GM21723 (cell line): ENCODE results near the gene HERC3.

ENCODE experiments used
- ATAC-seq: cut with Tn5 transposase; IDR thresholded peaks from one replicate; pipeline ENCODE4 v1.9.1; 2021; ENCODE audit warnings: mild to moderate bottlenecking, moderate library complexity; ENCODE audit not compliant: unreplicated experiment

The HERC3 gene

DNA sequence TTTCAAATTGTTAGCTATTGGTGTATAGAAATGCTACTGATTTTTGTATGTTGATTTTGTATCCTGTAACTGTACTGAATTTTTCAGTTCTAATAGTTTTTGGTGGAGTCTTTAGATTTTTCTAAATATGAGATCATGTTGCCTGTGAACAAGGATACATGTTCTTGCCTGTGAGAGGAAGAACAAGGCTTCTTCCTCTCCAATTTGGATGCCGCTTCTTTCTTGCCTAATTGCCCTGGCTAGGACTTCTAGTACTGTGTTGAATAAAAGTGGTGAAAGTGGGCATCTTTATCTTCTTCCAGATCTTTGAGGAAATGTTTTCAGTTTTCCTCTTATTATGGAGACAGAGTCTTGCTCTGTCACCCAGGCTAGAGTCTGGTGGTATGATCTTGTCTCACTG, 121.5 kb downstream of the HERC3 start:
- no peak for ATAC-seq

DNA sequence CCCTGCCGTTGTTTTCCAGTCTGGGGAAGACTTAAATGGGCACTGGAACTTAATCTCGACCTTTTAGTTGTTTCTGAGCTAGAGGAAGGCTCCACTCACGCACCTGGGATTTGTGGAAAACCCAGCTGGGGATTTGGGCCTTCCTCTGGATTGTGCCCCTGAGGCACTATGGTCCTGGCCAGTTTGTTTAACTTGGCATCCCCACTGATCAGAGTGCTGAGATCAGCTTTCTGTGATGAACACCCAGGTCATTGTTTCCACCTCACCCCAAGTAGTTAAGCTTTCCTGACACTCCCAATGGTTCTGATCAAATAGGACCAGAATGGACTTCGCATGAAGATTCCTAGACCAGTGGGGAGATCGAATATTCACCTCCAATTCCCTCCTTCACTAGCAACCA, 125.8 kb downstream of the HERC3 start:
- ATAC-seq: no peak

DNA sequence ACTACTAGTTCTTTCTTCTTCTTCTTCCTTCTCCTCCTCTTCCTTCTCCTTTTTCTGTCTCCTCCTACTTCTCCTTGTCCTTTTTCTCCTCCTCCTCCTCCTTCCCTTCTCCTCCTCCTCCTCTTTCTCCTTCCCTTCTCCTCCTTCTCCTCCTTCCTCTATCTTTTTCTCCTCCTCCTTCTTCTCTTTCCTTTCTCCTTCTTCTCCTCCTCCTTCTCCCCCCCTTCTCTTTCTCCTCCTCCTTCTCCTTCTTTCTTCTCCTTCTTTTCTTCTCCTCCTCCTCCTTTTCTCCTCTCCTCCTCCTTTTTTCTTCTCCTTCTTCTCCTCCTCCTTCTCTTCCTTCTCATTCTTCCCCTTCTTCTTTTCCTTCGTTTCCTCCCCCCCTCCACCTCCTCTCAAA, 127.1 kb downstream of the HERC3 start:
- ATAC-seq: no peak

DNA sequence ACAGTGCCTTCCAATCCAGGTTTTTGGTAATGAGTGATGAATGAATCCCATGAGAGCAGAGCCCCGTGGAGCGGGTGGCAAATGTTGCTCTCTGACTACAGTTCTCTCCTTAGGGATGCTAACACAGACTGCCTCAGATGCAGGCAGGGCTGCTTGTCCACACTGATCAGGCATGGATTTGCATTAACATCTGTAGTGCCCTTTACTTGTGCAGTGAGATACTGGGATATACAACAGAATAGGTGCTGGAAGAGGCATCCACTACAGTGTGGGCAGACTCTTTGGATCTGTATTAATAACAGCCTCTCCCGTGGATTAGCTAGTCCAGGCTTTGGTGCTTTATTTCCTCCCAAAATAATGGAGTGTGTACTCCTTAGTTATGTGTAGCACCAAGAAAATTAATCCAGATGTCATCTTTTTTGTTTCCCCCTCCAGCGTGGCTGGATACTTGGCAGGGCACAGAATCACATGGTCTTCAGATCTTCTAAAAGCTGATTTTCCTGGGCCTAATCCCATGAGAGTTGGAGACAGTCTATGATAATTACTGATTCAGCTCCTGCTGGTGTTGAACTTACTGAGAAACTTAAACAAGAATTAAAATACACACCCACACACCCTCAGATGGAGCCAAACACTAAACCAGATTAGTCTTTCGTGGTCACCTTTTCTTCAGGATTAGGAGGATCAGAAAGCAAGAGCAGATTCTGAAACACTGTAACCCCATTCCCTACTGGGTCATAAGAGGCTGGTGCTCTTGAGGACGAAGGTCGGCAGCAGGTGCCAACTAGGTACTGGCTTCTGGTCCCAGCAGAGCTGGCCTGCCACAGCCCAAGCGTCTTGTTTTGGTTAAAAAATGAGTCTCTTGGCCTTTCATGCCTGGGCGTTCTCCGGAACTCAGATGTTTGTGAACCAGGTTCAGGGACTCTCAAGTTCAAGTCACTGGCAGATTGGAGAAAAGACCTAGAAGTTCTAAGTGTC, 128.5 kb downstream of the HERC3 start:
- no peak for ATAC-seq

DNA sequence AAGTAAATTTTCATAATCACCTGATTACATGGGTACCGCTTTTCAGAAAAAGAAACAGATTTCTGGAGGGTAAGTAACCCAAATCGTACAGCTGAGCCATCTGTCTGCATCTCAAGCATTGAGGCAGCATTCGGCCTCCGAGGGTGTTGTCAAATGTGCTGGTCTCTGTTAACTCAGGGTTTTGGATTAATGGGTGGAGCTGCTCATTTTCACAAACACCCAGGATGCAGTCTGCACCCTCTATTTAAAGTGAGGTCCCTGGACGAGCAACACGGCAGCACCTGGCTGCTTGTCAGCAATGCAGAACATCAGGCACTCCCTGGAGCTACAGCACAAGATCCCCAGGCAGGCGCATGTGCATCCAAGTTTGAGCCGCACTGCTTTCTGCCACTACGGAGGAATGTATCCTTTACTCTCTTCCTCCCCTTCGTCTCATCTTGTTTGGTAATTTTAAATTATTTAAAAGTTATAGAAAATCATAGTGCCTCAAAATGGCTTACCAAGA, 130.0 kb downstream of the HERC3 start:
- no peak for ATAC-seq

DNA sequence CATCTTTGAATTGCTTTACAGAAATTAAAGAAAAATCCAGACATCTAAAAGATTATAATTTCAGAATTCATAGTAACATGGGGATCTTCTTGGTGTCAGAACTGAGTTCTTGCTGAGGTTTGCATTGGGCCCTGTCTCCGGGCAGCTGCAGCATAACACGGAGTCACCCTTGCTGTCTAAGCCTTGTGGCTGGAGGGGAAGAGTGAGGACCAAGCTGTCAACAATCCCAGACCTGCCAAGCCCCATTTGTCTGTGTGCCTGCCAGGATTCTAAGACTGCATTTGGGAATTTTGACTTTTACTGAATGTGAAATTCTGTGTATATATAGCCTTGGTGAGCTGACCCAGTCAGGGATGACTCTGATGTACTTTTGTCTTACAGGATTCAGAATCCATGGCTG, 130.5 kb downstream of the HERC3 start:
- no peak for ATAC-seq

DNA sequence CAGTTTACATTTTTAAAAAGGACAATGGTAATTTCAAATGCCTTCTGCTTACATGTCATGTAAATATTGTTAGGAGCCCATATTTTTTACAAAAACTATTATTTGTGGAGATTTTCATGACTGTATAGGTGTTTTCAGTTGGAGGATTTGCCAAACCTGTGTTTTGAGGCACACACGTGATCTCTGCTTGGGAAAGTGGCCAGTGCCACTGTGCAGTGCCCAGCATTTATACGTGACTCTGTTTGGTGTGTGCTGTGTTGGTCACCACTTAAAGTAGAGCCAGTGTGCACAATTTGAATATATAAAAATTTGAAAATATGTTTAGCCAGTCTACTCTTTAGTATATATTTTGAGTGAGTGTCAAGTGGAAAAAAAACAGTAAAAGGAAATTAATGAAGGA, 132.1 kb downstream of the HERC3 start:
- no peak for ATAC-seq

DNA sequence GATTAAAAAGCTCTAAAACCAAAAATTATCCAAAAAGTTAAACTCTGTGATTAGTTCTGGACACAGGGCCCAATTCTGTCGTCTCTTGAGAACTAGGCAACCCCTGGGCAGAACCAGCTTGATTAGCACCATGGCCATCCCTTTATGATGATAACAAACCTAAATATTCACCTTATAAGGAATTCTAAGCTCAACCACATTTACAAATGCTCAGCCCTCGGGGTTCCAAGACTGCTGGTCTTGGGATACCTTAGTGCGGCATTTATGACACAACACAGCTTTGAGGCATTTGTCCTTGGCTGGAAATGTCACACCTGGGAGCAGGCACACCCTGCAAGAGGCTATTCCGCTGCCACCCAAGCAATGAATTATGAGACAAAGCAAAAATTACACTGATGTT, 132.9 kb downstream of the HERC3 start:
- no peak for ATAC-seq

DNA sequence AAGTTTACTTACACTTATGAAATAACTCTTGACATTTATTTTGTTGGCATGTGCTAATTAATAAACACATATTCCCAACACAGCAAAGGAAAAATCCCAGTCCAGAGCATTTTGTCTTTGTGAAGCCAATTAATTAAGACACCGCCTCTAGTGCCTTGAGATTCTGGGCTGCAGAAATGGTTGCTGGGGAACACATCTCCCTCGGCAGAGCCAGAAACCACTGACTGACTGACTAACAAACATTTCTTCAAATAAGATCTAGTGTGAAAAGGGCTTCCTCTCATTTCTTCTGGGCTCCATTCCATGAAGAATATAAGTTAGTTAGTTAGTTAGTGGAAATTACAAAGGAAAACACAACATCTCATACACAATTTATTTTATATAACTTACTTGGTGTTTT, 133.7 kb downstream of the HERC3 start:
- ATAC-seq: no peak

DNA sequence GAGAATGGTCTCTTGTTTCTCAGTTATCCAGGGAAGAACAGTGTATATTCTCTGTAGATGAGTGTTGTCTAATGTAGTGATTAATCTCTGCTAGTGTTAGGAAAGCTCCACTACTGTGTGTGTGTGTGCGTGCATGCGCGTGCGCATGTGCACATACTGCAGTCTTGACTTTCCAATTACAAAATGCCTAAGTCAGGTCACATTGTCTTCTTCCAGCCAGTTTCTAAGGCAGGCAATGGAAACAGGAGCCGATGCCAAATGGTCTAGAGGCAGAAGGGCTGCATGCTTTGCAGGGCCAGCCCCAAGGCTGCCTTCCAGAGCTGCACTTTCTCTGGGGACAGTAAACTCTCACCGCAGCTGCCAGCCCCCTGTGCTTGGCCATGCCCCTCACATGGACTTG, 135.9 kb downstream of the HERC3 start:
- ATAC-seq: no peak

DNA sequence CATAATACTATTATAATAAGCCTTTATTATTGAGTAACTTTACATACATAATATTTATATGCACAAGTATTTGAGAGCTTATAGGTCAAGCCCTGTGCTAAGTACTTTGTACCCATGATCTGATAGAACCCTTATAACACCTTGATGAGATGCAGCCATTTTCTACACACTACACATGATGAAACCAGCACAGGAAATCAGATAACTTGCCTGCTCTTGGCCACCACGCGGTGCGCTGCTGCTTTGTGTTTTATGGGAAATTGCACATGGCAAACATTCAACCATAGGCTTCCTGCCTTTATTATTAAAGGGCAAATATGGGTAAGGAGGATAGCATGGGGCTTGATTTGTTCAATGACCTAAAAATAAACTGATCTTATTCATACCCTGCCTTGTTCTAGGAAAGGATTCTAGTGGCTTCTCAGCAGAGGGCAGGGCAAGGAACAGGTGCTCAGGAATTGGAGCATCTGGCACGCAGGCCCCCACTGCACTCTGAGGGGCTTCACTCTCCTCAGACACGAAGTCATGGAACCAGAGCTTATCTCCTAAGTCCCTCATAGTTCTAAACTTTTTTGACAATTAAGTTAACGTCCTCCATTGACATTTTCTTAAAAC, 137.0 kb downstream of the HERC3 start:
- no peak for ATAC-seq

DNA sequence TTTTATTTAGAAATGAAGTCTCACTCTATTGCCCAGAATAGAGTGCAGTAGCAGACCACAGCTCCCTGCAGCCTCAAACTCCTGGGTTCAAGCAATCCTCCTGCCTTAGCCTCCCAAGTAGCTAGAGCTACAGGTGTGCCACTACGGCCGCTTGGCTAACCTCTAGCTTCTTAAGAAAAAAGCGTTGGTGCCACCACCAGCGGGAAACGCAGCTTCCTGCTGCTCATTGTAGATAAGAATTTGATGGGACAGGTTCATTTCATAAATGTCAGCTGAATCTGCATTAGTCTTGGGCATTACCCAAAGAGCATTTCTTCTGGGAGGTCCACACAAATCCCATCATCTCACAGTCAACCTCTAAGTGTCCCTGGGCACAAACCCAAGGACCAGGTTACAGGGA, 138.5 kb downstream of the HERC3 start:
- no peak for ATAC-seq

DNA sequence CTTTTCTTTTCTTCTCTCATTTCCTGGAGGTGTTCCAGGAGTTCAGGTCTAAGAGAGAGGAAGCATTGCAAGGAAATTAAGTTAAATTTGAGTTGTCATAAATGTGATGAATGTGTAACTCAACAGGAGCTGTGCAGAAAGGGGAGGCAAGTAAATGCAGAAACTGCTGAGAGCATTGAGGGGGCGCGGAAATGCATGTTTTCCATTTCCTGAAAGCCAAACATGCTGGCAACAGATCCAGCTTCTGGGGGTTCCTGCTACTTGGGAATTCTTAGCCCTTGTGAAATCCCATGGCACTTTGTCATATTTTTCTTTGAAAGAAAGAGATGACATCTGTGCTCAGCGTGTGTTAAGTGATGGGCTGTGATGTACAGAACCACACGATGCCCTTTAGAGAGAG, 139.1 kb downstream of the HERC3 start:
- no peak for ATAC-seq

DNA sequence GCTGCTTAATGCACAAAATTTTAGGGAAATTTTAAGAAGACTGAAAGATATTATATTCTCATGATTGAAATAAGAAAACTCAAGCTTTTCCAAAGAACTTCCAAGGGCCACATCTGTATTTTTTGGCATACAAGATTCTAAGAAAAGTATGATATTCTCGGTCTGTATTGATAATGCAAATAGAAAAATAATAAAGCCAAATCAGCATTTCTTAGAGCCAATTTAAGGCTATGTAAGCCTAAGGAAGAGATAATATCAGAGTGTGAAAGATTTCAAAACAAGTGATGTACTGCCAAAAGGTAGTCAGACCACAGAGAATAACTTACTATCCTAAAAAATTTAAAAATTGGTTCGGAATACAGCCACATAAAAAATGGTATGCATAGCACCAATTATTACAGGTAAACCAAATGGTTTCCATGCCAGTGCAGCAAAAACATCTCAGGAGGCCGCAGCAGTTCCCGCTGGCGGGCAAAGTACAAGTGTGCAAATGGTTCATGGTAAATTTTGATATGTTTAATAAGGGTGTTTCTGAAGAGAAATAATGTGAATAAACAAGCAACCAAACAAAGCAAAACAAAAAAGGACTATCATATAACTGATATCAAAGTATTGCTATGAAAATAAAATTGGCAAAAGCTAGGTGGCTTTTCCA, 140.6 kb downstream of the HERC3 start:
- no peak for ATAC-seq

DNA sequence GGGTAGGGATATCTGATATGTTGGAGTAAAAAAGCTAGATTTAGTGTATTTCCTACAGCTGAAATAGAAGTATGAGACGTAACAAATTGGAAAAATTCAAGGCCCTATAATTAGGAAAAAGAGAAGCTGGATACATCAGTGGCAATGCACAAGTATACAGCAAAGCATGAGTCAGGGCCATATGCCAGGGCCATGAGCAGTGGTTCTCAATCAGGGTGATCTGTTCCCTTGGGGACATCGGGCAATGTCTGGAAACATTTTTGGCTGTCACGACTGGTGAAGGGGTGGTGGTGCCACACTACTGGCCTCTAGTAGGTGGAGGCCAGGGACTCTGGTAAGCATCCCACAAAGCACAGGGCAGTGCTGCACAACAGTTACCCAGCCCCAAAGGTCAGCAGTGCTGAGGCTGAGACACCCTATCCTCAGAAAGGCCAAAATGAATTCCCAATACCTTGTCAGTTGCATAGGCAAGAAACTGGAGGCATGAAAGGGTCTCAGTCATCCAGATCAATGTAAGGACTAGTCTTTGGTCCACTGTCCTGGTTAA, 142.2 kb downstream of the HERC3 start:
- ATAC-seq: no peak

DNA sequence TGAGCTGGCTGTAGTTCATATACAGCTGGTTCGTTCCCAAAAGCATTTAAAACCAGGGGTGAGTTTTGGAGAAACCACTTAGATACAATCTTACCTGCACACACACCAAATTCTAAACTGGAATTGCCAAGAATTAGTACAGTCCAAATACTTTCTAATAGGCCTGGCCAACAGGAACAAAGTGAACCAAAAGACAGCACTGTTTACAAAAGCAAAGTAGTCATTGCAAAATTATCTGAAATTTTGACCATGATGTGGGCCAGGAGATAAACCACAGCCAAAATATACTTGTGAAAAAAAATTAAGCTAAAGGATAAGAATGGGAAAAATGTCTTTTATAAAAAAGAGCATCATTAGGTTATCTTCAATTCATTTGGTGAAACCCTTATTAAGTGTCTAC, 143.3 kb downstream of the HERC3 start:
- no peak for ATAC-seq

DNA sequence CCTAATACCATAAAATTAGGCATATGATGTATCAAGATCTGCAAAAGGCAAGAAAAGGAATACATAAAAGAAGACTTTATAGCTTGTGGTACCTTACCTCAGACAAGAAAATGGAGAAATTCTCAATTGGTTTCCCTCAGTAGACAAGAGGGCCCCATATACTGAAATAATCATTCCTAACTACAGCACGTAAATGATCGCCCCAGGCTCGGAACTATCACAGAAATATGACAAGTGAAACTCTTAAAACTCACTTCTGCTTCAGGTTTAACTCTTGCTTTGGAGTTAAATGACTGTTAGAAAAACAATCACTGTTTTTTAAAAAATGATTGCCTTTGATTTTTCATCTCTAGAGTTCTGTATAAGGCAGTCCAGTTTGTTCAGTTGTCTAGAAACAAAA, 144.0 kb downstream of the HERC3 start:
- no peak for ATAC-seq

DNA sequence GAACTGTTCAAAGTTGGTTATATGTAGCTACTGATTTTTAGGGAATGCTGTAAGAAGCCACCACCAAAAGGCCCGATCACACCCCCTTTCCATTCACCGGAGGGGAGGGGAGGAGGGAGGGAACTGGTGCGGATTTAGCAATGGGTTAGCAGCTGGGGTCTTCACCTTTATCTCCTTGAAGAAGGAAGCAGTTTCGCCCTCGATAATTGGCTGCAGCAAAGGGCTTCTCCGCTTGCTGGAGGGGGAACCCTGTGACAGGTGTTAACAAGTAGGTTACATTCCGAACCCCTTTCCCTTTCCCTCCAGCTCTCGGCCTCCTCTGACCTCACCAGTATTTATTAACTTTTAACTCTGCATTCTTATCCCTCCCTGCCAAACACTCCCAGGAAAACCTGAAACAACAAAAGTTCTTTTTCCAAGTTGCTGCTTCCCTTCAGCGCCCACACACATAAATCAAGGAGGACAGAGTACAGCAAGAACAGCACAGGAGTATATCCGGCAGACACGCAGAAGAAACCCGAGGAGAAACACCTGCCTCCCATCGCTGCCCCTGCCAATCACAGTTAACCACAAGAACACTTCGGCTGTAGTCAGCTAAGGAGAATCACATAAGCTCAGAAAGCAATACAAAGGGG, 145.1 kb downstream of the HERC3 start:
- ATAC-seq: peak; percentile 94

DNA sequence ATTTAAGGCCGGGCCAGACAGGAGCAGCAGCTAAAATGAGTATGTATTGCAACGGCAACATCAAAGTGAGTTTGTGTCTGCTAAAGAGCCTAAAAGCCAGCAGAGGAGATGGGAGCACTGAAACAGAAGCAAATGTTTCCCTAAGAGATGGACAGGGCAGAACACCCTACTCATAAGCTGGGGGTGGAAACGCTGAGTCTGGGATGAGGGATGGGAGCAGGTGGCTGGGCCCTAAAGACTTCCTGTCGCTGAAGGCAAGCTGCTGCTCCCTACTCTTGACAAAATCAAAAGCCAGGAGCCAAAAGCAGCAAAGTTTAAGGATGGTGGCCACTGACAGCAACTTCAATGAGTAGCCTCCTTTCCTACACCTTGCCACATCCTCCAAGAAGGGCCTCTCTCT, 145.9 kb downstream of the HERC3 start:
- ATAC-seq: peak; percentile 5

DNA sequence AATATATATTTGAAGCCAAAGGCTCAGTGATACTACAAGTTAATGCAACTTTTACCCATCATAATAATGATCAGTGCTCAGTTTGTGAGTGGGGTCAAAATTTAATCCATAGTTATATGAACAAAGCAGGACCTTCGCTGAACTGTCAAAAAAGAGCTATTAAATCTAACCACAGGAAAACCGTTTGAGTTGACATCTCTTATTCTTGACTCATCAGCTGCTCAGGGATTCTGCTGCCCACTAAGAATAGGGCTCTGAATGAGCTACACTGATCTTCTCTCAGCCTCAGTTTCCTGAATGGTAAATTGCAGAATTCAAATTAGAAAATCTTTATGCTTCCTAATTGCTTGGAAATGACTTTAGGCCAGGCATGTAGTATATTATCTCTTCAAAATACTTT, 150.3 kb downstream of the HERC3 start:
- ATAC-seq: no peak

DNA sequence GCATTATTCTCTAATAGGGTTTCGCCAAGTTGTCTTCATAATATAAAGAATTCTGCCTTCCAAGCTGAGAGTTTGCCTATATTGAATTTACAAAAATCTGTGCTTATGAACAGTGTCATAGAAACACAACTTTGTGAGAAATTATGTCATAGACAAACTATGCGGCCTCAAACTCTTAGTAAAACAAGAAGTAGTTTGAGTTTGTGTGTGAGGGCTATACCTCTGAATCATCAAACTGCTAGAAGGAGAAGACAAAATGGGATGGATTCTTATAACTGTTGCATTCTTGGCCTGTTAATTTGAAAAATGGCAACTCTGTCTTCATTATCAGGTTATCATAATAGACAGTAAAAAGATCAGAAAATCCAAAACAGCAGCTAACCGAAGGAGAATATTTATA, 151.4 kb downstream of the HERC3 start:
- no peak for ATAC-seq
